H1 (cell line): Measurements from ENCODE around the gene ACSF3. TPM values are rescaled to one million over a fixed set of nuclear protein-coding genes. Genes with fewer than 3 reads are reported as not detected.

ENCODE experiments used
- CHD7 ChIP-seq: fragments of 300-600 bp; sonication (generic); IDR thresholded peaks from 2 replicates; pipeline ENCODE4 v1.7.1; 2012; ENCODE audit warnings: low read length, moderate library complexity, mild to moderate bottlenecking, inconsistent platforms; ENCODE audit not compliant: insufficient replicate concordance
- TAF7 ChIP-seq: optimal IDR thresholded peaks from 2 replicates; pipeline ENCODE3; 2011; ENCODE audit warnings: low read depth, mild to moderate bottlenecking, inconsistent platforms, low read length, moderate library complexity, borderline replicate concordance
- polyA plus RNA-seq, 7 experiments: library from polyadenylated mRNA; depleted of rRNA in 3 of 7; stranded (reverse) in 5 of 7; unstranded in 2 of 7; fragments of >200 nt in 5 of 7; fragments of 200-250 nt in 2 of 7; gene quantifications; 1 replicate in 5 of 7; 2 replicates in 1 of 7; 4 replicates in 1 of 7; pipeline versions ENCODE4 v1.2.1 to v1.2.3, GENCODE V29; 2011 to 2013; ENCODE audit warnings: missing spikeins in 2 of 7, mixed read lengths in 2 of 7
- total RNA-seq: library from RNA; stranded (reverse); fragmentation: NEBNext Ultra II Directional; extraction: Animal tissue kit (Norgen Biotek cat#: 25700); gene quantifications from 2 replicates; pipeline ENCODE4 v1.2.1, GENCODE V29; 2021

Gene ACSF3
- total and polyA plus RNA-seq, 2 of the 8 experiments (the other 6 are each of a cell fraction or from before 2014, with no cell fraction given), result 15.6 to 22.9 TPM

- no peak for TF ChIP-seq CHD7
- no peak for TF ChIP-seq TAF7
These were observed 17.5 kb upstream of the ACSF3 start (continued) for GRCh38 chr16:89076159-89076558.
